VCaP (cell line): Measurements from ENCODE around the gene HSPBAP1.
A peak's percentile ranks its signal among the peaks of the same experiment; 100 is the strongest.

Source experiments
- H3K27ac ChIP-seq: fragments of 450-650 bp; 2 replicates; pipeline ENCODE4 v1.5.1; 2017
- CTCF ChIP-seq: fragments of 450-650 bp; conservative IDR thresholded peaks from 2 replicates; pipeline ENCODE4 v1.5.1; 2017; ENCODE audit warnings: mild to moderate bottlenecking, moderate library complexity

Gene HSPBAP1

GRCh38 chr3:122793568-122794416 is at the start of gene HSPBAP1:
Gene HSPBAP1, minus strand, starts transcription at chr3:122793831. Its CDS starts 151 bp downstream, at chr3:122793680.
- peak within 1 kb of the TSS; percentile 89 for H3K27ac ChIP-seq
- no peak for TF ChIP-seq CTCF

GRCh38 chr3:122835590-122835989 is 42.0 kb upstream of the HSPBAP1 start:
- H3K27ac ChIP-seq = no peak overlapping the region
- no peak for TF ChIP-seq CTCF

GRCh38 chr3:122828281-122828680 is 34.6 kb upstream of the HSPBAP1 start:
- TF ChIP-seq CTCF = no peak
- H3K27ac ChIP-seq = no peak overlapping the region

GRCh38 chr3:122826278-122826677 is 32.6 kb upstream of the HSPBAP1 start:
- no peak overlapping the region for H3K27ac ChIP-seq
- TF ChIP-seq CTCF = no peak

GRCh38 chr3:122825460-122825859 is 31.8 kb upstream of the HSPBAP1 start:
- no peak overlapping the region for H3K27ac ChIP-seq
- no peak for TF ChIP-seq CTCF

- no peak overlapping the region for H3K27ac ChIP-seq
- TF ChIP-seq CTCF = no peak
These were observed 31.1 kb upstream of the HSPBAP1 start for GRCh38 chr3:122824465-122825381.

- no peak overlapping the region for H3K27ac ChIP-seq
- no peak for TF ChIP-seq CTCF
These were observed 23.0 kb upstream of the HSPBAP1 start for GRCh38 chr3:122816587-122816986.
